Activated CD4-positive, alpha-beta T cell treated with anti-CD3 and anti-CD28 coated beads, Interleukin-2, amount 50 U/mL, for 24 hours (primary cell): ENCODE results near the gene RBPMS2.

ENCODE experiments used
- DNase-seq, 2 donors: peaks; one replicate each; pipeline ENCODE4 v3.0.0-alpha.2; 2020; ENCODE audit warnings: low read depth in 1 of 2, low spot score in 1 of 2

Gene RBPMS2

GRCh38 chr15:64695561-64695992 is 79.8 kb downstream of the RBPMS2 start:
- DNase-seq, result no peak

GRCh38 chr15:64694816-64695215 is 80.6 kb downstream of the RBPMS2 start:
- no peak for DNase-seq

- DNase-seq, result no peak
These were observed 82.3 kb downstream of the RBPMS2 start for GRCh38 chr15:64693134-64693533.

GRCh38 chr15:64691896-64692565 is 83.4 kb downstream of the RBPMS2 start:
- DNase-seq, result no peak

- DNase-seq, result no peak
These were observed 84.7 kb downstream of the RBPMS2 start for GRCh38 chr15:64690578-64691296.

- DNase-seq, result no peak
These were observed 85.4 kb downstream of the RBPMS2 start for GRCh38 chr15:64690008-64690407.
